K562 (cell line): Measurements from ENCODE around the gene TNFAIP8L1. TPM values are rescaled to one million over a fixed set of nuclear protein-coding genes. Genes with fewer than 3 reads are reported as not detected.

Source experiments
- ADNP ChIP-seq: fragments of 200-800 bp; sonication (Bioruptor generic); IDR thresholded peaks from 2 replicates; pipeline ENCODE4 v1.6.1; 2016; ENCODE audit warnings: missing genetic modification characterization, missing compliant biosample characterization
- CREM ChIP-seq: IDR thresholded peaks from 2 replicates; pipeline ENCODE4 v1.6.1; 2014; ENCODE audit warnings: antibody characterized with exemption, low read depth
- FOXK1 ChIP-seq: sonication (generic); formaldehyde crosslinking; IDR thresholded peaks from 2 replicates; pipeline ENCODE4 v1.8.0; 2022; ENCODE audit warnings: missing genetic modification reagents, mild to moderate bottlenecking, borderline replicate concordance
- HCFC1 ChIP-seq: IDR thresholded peaks from 2 replicates; pipeline ENCODE4 v1.6.1; 2012; ENCODE audit warnings: low read depth, low read length, improper control_type of control experiment
- L3MBTL2 ChIP-seq: fragments of 450-650 bp; IDR thresholded peaks from 2 replicates; pipeline ENCODE4 v1.6.1; 2016; ENCODE audit warnings: mild to moderate bottlenecking, moderate library complexity
- MEF2D ChIP-seq: conservative IDR thresholded peaks from 2 replicates; pipeline ENCODE4 v1.6.1; 2016; ENCODE audit warnings: low read depth, missing genetic modification characterization, missing compliant biosample characterization
- NFIC ChIP-seq: fragments of 450-650 bp; IDR thresholded peaks from 2 replicates; pipeline ENCODE4 v1.6.1; 2017; ENCODE audit warnings: mild to moderate bottlenecking, inconsistent platforms
- RCOR1 ChIP-seq, 2 experiments: IDR thresholded peaks; 2 replicates each; pipeline ENCODE4 v1.6.1; 2012; ENCODE audit warnings: low read depth in 2 of 2, low read length in 2 of 2, borderline replicate concordance in 1 of 2, improper control_type of control experiment in 1 of 2
- SMAD4 ChIP-seq: fragments of 250-450 bp; sonication (Bioruptor Pico); conservative IDR thresholded peaks from 2 replicates; pipeline ENCODE4 v1.8.0; 2021; ENCODE audit warnings: inconsistent platforms, mild to moderate bottlenecking, moderate library complexity
- SMARCA4 ChIP-seq: fragments of 450-650 bp; IDR thresholded peaks from 2 replicates; pipeline ENCODE4 v1.6.1; 2016
- SRF ChIP-seq, 2 experiments: fragments of 250-450, 450-650 bp in 1 of 2; sonication (Bioruptor Pico) in 1 of 2; sonication (generic) in 1 of 2; formaldehyde crosslinking; IDR thresholded peaks; 2 replicates each; pipeline versions ENCODE4 v1.5.0 to v1.5.1; 2020 to 2022; ENCODE audit warnings: mild to moderate bottlenecking in 1 of 2, missing genetic modification reagents in 1 of 2
- STAT5A ChIP-seq: IDR thresholded peaks from 2 replicates; pipeline ENCODE4 v1.6.1; 2012; ENCODE audit warnings: low read length, inconsistent platforms, borderline replicate concordance
- YY1 ChIP-seq, 3 experiments: IDR thresholded peaks; 2 replicates each; pipeline ENCODE4 v1.6.1; 2011; ENCODE audit warnings: low read length in 2 of 3, mild to moderate bottlenecking in 2 of 3, moderate library complexity in 2 of 3, borderline replicate concordance in 1 of 3, control low read depth in 1 of 3, low read depth in 1 of 3; ENCODE audit not compliant: insufficient read depth in 3 of 3, insufficient replicate concordance in 2 of 3, control insufficient read depth in 1 of 3, insufficient read length in 1 of 3; ENCODE audit errors: extremely low read depth in 1 of 3
- ZFP36 ChIP-seq: fragments of 150-350 bp; IDR thresholded peaks from 2 replicates; pipeline ENCODE4 v1.6.1; 2018; ENCODE audit warnings: low read length, low read depth; ENCODE audit not compliant: partially characterized antibody
- ZNF436 ChIP-seq: fragments of 250-450, 450-650 bp; sonication (Bioruptor Pico); formaldehyde crosslinking; IDR thresholded peaks from 2 replicates; pipeline ENCODE4 v1.7.0; 2020; ENCODE audit warnings: mild to moderate bottlenecking
- ZNF766 ChIP-seq: fragments of 200-800 bp; sonication (Bioruptor generic); conservative IDR thresholded peaks from 2 replicates; pipeline ENCODE4 v1.6.1; 2016; ENCODE audit warnings: missing genetic modification characterization, missing compliant biosample characterization
- polyA plus RNA-seq, 8 experiments: library from polyadenylated mRNA; depleted of rRNA in 4 of 8; stranded (reverse) in 5 of 8; unstranded in 3 of 8; fragments of >200 nt; fragmentation: Nextera tagmentation in 2 of 8; fragmentation: Illumina TruSeq in 1 of 8; extraction: Ambion mirVana in 2 of 8; extraction: Trizol in 1 of 8; gene quantifications; 2 replicates each; pipeline versions ENCODE4 v1.2.1 to v1.2.3, GENCODE V29; 2011 to 2014; ENCODE audit warnings: inconsistent platforms in 1 of 8, missing spikeins in 1 of 8
- total RNA-seq, 7 experiments: library from RNA; depleted of rRNA in 6 of 7; stranded (reverse); fragments of >200 nt in 6 of 7; fragmentation: Illumina TruSeq in 2 of 7; extraction: Trizol in 2 of 7; gene quantifications; 2 replicates each; pipeline versions ENCODE4 v1.2.1 to v1.2.3, GENCODE V29; 2011 to 2021; ENCODE audit warnings: low replicate concordance in 1 of 7
- TF ChIP-seq, protein P1 (sequence below): sonication (generic); formaldehyde crosslinking; IDR thresholded peaks from 2 replicates; pipeline ENCODE4 v1.8.1; 2023; ENCODE audit warnings: mild to moderate bottlenecking, missing genetic modification reagents
- TF ChIP-seq, protein P2 (sequence below), 2 experiments: fragments of 450-650 bp; IDR thresholded peaks; 2 replicates each; pipeline ENCODE4 v1.6.1; 2018; ENCODE audit warnings: mild to moderate bottlenecking in 2 of 2, low read depth in 1 of 2; ENCODE audit not compliant: partially characterized antibody in 2 of 2
- TF ChIP-seq, protein P3 (sequence below): fragments of 450-650 bp; formaldehyde crosslinking; IDR thresholded peaks from 2 replicates; pipeline ENCODE4 v1.4.0; 2022; ENCODE audit warnings: missing genetic modification characterization

TNFAIP8L1 gene
- total and polyA plus RNA-seq, 9 of the 15 experiments (the other 6 are each of a cell fraction or from before 2014, with no cell fraction given), result 0.69 to 9.3 (median 4.9) TPM

DNA sequence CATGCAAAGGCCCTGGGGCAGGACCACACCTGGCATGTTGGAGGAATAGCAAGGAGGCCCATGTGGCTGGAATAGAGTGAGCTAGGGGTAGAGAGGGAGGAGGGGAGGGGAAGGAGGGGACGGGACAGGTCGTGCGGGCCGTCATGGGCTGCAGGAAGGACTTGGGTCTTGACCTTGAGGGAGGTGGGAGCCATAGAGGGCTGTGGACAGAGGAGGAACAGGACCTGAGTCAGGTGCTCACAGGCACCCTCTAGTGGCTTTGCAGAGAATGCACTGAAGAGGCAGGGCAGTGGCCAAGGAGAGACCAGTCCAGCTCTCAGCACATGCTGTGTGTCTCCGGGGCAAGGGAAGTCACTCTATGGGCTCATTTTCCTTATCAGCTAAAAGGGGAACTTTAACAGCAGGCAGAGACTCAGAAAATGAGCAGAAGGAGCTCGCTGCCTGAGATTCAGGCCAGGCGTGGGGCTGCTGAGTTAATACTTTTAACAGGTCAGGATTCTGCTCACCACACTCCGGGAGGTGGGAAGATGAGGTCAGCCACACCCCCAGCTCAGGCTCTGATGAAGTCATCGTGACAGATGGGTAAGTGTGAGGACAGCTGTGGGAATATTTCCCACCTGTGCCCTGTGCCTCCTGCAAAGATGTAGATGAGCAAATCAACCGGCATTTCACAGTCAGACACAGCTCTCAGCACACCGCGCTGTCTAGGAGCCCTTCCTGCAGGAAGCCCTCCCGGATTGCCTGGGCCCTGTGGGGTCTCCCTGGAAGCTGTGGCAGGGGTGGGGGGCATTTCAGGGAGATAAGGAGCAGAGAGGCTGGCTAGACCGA lies 6.0 kb upstream of the TNFAIP8L1 start (continued):
- TF ChIP-seq ZFP36 (peak; percentile 98), CREM (peak; percentile 43), SMAD4 (CRISPR knock-in tag) (0 out of 2 replicates have a peak, but pooled peaks have one; percentile 22), ADNP (tag) (peak; percentile 92), RCOR1 (IDR thresholded peaks at IDR 0.05; ENCODE audit: borderline replicate concordance in 1 of 2, low read depth in 2 of 2, low read length in 2 of 2) (peak; percentile 91 to 98), ZNF436 (CRISPR knock-in tag) (peak; percentile 73; the same call in 1 of the 2 replicates), ZNF766 (CRISPR knock-in tag) (peak; percentile 48; the same call in 1 of the 2 replicates), HCFC1 (peak; percentile 31; the same call in 1 of the 2 replicates), SRF (CRISPR knock-in tag; IDR thresholded peaks at IDR 0.05) (peak in 1 of 2 experiments; percentile 41; a peak in 1 of 4 replicates), L3MBTL2 (peak; percentile 81), FOXK1 (CRISPR knock-in tag) (0 out of 2 replicates have a peak, but pooled peaks have one; percentile 38), YY1 (IDR thresholded peaks at IDR 0.05; ENCODE audit: borderline replicate concordance in 1 of 3, control insufficient read depth in 1 of 3, extremely low read depth in 1 of 3, insufficient read depth in 3 of 3, insufficient read length in 1 of 3, insufficient replicate concordance in 2 of 3, low read depth in 1 of 3, low read length in 2 of 3) (peak in 2 of 3 experiments; percentile 45 to 48), SMARCA4 (peak; percentile 56), NFIC (peak; percentile 55), STAT5A (0 out of 2 replicates have a peak, but pooled peaks have one; percentile 27), MEF2D (0 out of 2 replicates have a peak, but pooled peaks have one; percentile 33)
- TF ChIP-seq, protein P1, sequence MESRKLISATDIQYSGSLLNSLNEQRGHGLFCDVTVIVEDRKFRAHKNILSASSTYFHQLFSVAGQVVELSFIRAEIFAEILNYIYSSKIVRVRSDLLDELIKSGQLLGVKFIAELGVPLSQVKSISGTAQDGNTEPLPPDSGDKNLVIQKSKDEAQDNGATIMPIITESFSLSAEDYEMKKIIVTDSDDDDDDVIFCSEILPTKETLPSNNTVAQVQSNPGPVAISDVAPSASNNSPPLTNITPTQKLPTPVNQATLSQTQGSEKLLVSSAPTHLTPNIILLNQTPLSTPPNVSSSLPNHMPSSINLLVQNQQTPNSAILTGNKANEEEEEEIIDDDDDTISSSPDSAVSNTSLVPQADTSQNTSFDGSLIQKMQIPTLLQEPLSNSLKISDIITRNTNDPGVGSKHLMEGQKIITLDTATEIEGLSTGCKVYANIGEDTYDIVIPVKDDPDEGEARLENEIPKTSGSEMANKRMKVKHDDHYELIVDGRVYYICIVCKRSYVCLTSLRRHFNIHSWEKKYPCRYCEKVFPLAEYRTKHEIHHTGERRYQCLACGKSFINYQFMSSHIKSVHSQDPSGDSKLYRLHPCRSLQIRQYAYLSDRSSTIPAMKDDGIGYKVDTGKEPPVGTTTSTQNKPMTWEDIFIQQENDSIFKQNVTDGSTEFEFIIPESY (CRISPR knock-in tag), result peak; percentile 72
- TF ChIP-seq, protein P2, sequence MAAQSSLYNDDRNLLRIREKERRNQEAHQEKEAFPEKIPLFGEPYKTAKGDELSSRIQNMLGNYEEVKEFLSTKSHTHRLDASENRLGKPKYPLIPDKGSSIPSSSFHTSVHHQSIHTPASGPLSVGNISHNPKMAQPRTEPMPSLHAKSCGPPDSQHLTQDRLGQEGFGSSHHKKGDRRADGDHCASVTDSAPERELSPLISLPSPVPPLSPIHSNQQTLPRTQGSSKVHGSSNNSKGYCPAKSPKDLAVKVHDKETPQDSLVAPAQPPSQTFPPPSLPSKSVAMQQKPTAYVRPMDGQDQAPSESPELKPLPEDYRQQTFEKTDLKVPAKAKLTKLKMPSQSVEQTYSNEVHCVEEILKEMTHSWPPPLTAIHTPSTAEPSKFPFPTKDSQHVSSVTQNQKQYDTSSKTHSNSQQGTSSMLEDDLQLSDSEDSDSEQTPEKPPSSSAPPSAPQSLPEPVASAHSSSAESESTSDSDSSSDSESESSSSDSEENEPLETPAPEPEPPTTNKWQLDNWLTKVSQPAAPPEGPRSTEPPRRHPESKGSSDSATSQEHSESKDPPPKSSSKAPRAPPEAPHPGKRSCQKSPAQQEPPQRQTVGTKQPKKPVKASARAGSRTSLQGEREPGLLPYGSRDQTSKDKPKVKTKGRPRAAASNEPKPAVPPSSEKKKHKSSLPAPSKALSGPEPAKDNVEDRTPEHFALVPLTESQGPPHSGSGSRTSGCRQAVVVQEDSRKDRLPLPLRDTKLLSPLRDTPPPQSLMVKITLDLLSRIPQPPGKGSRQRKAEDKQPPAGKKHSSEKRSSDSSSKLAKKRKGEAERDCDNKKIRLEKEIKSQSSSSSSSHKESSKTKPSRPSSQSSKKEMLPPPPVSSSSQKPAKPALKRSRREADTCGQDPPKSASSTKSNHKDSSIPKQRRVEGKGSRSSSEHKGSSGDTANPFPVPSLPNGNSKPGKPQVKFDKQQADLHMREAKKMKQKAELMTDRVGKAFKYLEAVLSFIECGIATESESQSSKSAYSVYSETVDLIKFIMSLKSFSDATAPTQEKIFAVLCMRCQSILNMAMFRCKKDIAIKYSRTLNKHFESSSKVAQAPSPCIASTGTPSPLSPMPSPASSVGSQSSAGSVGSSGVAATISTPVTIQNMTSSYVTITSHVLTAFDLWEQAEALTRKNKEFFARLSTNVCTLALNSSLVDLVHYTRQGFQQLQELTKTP (IDR thresholded peaks at IDR 0.05; ENCODE audit: low read depth in 1 of 2, partially characterized antibody in 2 of 2), result no peak
- TF ChIP-seq, protein P3, sequence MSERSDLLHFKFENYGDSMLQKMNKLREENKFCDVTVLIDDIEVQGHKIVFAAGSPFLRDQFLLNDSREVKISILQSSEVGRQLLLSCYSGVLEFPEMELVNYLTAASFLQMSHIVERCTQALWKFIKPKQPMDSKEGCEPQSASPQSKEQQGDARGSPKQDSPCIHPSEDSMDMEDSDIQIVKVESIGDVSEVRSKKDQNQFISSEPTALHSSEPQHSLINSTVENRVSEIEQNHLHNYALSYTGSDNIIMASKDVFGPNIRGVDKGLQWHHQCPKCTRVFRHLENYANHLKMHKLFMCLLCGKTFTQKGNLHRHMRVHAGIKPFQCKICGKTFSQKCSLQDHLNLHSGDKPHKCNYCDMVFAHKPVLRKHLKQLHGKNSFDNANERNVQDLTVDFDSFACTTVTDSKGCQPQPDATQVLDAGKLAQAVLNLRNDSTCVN, result 0 out of 2 replicates have a peak, but pooled peaks have one; percentile 51
